RCC 7860 (cell line): ENCODE results near the gene RNASE12.
"Not testable (repeated sequence)": the region's sequence is repeated elsewhere in the genome, so short reads cannot be mapped to it uniquely, and the experiment has no call there.

Experiments
- DNase-seq: peaks from one replicate; pipeline ENCODE4 v3.0.0-alpha.2; 2015; ENCODE audit warnings: low spot score
- FAIRE-seq: peaks from 2 replicates; lab custom pipeline; 2012; peaks lifted over from hg19 to GRCh38; lab: Jason Lieb, UNC

RNASE12 gene

GRCh38 chr14:20583908-20584307, 7.3 kb downstream of the RNASE12 start:
- DNase-seq (no peak), FAIRE-seq (no peak)

GRCh38 chr14:20583142-20583541, 8.0 kb downstream of the RNASE12 start:
- DNase-seq (no peak), FAIRE-seq (no peak)

DNA sequence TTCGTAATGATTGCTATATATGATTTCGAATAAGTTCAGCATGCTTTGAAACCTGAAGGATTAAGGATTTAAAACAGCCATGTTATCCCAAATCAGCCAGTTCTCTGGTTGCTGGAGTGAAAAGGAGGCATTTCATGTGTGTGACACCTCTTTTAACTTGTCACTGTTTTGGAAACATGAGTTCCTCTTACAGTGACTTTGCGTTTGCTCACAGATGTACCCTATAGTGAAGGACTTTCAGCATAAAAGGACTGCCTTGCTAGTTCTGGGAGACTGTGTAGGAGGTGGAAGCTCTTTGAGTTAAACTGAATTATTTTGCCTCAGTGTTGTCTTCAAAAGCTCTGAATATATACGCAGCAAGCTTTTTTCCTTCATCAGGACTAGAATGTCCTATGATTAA, 10.9 kb downstream of the RNASE12 start:
- FAIRE-seq = no peak
- DNase-seq = no peak

- FAIRE-seq (no peak), DNase-seq (no peak)
These were observed 12.2 kb downstream of the RNASE12 start for GRCh38 chr14:20578784-20579502.

GRCh38 chr14:20578325-20578724, 12.9 kb downstream of the RNASE12 start:
- FAIRE-seq (no peak), DNase-seq (no peak)

- FAIRE-seq, DNase-seq: not testable (repeated sequence)
These were observed 18.7 kb downstream of the RNASE12 start for GRCh38 chr14:20572382-20572990.

DNA sequence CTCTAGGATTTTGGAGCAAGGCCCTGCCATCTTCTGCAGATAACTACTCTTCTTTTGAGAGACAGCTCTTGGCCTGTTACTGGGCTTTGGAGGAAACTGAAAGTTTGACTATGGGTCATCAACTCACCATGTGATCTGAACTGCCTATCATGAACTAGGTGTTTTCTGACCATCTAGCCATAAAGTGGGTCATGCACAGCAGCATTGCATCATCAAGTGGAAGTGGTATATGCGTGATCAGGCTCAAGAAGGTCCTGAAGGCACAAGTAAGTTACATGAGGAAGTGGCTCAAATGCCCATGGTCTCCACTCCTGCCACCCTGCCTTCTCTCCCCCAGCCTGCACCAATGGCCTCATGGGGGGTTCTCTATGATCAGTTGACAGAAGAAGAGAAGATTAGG, 20.5 kb downstream of the RNASE12 start:
- not testable (repeated sequence) for DNase-seq

DNA sequence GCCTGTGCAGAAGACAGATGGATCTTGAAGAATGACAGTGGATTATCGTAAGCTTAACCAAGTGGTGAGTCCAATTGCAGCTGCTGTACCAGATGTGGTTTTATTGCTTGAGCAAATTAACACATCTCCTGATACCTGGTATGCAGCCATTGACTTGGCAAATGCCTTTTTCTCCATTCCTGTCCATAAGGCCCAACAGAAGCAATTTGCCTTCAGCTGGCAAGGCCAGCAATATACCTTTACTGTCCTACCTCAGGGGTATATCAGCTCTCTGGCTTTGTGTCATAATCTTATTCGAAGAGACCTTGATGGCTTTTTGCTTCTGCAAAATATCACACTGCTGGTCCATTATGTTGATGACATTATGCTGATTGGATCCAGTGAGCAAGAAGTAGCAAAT, 21.3 kb downstream of the RNASE12 start:
- not testable (repeated sequence) for FAIRE-seq, DNase-seq

More for the DNA sequence above, 20.5 kb downstream of the RNASE12 start:
- not testable (repeated sequence) for FAIRE-seq

DNA sequence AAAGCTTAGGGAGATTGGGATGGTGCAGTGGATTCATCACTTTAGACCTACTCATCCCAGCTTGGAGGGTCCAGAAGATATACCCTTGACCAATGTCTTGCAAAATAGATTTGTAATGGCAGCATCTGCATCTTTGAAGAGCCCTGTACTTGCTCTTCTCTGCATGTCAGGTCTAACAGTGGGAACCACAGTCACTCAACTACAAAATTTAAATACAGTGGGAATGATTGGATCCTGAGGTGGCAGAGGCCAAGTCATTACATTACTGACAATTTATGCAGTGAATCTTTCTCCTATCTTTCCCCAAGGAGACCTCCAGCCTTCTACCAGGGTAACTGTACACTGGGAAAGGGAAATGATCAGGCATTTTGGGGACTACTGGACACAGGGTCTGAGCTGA, 22.1 kb downstream of the RNASE12 start:
- FAIRE-seq = no peak
- DNase-seq = no peak

GRCh38 chr14:20568393-20568792, 22.8 kb downstream of the RNASE12 start:
- FAIRE-seq (no peak), DNase-seq (no peak)

GRCh38 chr14:20567199-20567598, 24.0 kb downstream of the RNASE12 start:
- FAIRE-seq, DNase-seq: not testable (repeated sequence)

- no peak for DNase-seq
- no peak for FAIRE-seq
These were observed 26.6 kb downstream of the RNASE12 start for GRCh38 chr14:20564501-20564997.

GRCh38 chr14:20563971-20564370, 27.2 kb downstream of the RNASE12 start:
- FAIRE-seq = no peak
- DNase-seq = no peak

GRCh38 chr14:20560961-20561360, 30.2 kb downstream of the RNASE12 start, which contains the start of gene RNASE9:
Gene RNASE9, minus strand, starts transcription at chr14:20561047.
- FAIRE-seq = no peak
- no peak for DNase-seq

GRCh38 chr14:20559461-20559904, 31.7 kb downstream of the RNASE12 start:
- no peak for FAIRE-seq
- DNase-seq = no peak

GRCh38 chr14:20557212-20557542, 34.0 kb downstream of the RNASE12 start:
- no peak for FAIRE-seq

DNA sequence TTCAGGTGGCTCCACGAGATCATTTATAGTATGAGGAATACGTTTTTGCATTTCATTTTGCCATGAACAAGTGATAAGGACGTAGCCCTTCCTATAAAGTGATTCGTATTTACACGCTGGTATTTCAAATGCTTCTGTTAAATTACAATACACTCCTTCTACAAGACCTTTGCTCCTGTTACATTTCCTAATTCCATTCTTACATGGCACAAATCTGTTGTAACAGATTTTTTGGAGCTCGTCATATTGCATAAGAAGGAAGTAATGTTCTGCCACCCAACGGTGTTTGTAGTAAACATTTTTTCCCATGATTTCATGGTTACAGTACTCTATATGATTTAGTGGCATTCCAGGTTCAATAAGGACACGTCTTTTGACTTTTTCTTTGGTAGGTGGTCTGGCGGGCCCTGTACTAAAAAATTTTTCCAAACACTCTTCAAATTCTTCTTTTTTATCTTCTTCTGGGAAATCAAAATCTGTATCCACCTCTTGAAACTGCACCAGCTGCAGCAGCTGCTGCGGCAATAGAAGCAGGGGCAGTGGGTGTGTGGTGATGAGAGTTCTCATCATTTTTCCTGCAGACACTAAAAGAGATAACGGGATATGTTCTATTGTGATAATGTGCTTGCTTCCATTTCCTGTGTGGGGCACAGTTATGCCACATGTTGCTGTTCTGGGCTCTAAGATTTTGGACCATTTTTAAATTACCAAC, 34.5 kb downstream of the RNASE12 start:
- DNase-seq (no peak), FAIRE-seq (no peak)

More at GRCh38 chr14:20557212-20557542, 34.0 kb downstream of the RNASE12 start:
- DNase-seq = no peak

- FAIRE-seq = no peak
- no peak for DNase-seq
These were observed 35.3 kb downstream of the RNASE12 start for GRCh38 chr14:20555845-20556244.

DNA sequence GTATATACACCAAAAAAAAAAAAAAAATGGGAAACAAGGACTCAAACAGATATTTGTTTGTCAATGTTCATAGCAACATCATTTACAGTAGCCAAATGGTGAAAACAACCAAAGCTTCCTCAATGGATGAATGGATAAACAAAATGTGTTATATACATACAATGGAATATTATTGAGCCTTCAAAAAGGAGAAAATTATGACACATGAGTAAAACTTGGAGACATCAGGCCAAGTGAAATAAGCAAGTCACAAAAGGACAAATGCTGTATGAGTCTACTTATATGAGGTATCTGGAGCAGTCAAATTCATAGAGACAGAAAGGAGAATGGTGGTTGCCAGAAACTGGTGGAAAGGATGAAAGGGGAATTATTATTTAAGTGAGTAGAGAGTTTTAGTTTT, 38.2 kb downstream of the RNASE12 start:
- FAIRE-seq = no peak
- no peak for DNase-seq

GRCh38 chr14:20551606-20552005, 39.6 kb downstream of the RNASE12 start:
- FAIRE-seq (no peak), DNase-seq (no peak)

GRCh38 chr14:20550926-20551325, 40.2 kb downstream of the RNASE12 start:
- DNase-seq (no peak), FAIRE-seq (no peak)
